GM21515 (cell line): ENCODE data around the gene HLA-G.

Source experiments
- ATAC-seq: cut with Tn5 transposase; IDR thresholded peaks from one replicate; pipeline ENCODE4 v1.9.1; 2021; ENCODE audit not compliant: unreplicated experiment

HLA-G gene

GRCh38 chr6:29815118-29815750 lies 12.4 kb upstream of the HLA-G start:
- ATAC-seq = no peak

- ATAC-seq = no peak
Observed at GRCh38 chr6:29816030-29816429, 11.6 kb upstream of the HLA-G start.

GRCh38 chr6:29818892-29819291 lies 8.7 kb upstream of the HLA-G start:
- ATAC-seq = no peak

GRCh38 chr6:29824144-29824543 lies 3.5 kb upstream of the HLA-G start:
- no peak for ATAC-seq

- ATAC-seq = no peak
Observed at GRCh38 chr6:29825848-29826247, 1.8 kb upstream of the HLA-G start.

GRCh38 chr6:29826271-29826670 lies 1.4 kb upstream of the HLA-G start:
- ATAC-seq = no peak

- no peak for ATAC-seq
Observed at GRCh38 chr6:29828471-29828797, 809 bp downstream of the HLA-G start.

GRCh38 chr6:29829766-29830165 lies 2.1 kb downstream of the HLA-G start:
- ATAC-seq = no peak

GRCh38 chr6:29830409-29830808 lies 2.8 kb downstream of the HLA-G start:
- ATAC-seq = no peak

GRCh38 chr6:29831776-29832175 lies 4.2 kb downstream of the HLA-G start:
- no peak for ATAC-seq

- ATAC-seq = no peak
Observed at GRCh38 chr6:29834564-29835436, 7.2 kb downstream of the HLA-G start.

GRCh38 chr6:29839917-29840316 lies 12.3 kb downstream of the HLA-G start:
- no peak for ATAC-seq

- no peak for ATAC-seq
Observed at GRCh38 chr6:29841030-29841429, 13.4 kb downstream of the HLA-G start.

GRCh38 chr6:29845405-29846006 lies 17.9 kb downstream of the HLA-G start:
- no peak for ATAC-seq

GRCh38 chr6:29847871-29848630 lies 20.4 kb downstream of the HLA-G start:
- no peak for ATAC-seq

- ATAC-seq = no peak
Observed at GRCh38 chr6:29850011-29850553, 22.5 kb downstream of the HLA-G start.

- ATAC-seq = no peak
Observed at GRCh38 chr6:29851190-29851589, 23.6 kb downstream of the HLA-G start.

- ATAC-seq = no peak
Observed at GRCh38 chr6:29853245-29853644, 25.6 kb downstream of the HLA-G start.

GRCh38 chr6:29858006-29858405 lies 30.4 kb downstream of the HLA-G start:
- ATAC-seq = no peak

- ATAC-seq = no peak
Observed at GRCh38 chr6:29861521-29862255, 34.1 kb downstream of the HLA-G start.
